Activated CD4-positive, alpha-beta T cell treated with anti-CD3 and anti-CD28 coated beads for 24 hours (primary cell): Measurements from ENCODE around the gene CEBPB.

Experiments
- DNase-seq, 2 donors: peaks; one replicate each; pipeline ENCODE4 v3.0.0-alpha.2; 2020; ENCODE audit warnings: low read depth in 2 of 2

The CEBPB gene

DNA sequence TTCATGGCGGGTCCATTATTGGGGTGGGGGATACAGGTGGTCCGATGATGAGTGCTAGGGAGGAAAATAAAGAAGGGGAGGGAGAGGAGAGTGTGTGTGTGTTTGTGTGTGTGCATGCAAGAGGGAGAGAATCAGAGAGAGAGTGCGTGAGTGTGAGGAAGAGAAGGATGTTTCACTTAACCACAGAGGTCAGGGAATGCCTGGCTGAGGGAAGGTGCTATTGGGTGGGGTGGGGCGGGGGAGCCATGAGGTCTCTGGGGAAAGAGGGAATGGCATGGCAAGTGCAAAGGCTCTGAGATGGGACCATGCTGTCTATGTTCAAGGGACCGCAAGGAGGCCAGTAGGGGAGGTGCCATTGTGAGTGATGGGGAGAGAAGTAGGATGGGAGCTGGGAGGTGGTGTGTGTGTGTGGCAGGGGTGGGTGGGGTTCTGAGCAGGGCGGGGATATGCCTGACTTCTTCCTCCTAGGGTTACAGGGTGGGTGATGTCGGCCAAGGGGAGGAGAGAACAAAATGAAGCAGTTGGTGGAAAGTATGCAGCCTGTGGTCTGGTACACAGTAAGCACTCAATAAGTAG lies 23.0 kb downstream of the CEBPB start:
- no peak for DNase-seq

DNA sequence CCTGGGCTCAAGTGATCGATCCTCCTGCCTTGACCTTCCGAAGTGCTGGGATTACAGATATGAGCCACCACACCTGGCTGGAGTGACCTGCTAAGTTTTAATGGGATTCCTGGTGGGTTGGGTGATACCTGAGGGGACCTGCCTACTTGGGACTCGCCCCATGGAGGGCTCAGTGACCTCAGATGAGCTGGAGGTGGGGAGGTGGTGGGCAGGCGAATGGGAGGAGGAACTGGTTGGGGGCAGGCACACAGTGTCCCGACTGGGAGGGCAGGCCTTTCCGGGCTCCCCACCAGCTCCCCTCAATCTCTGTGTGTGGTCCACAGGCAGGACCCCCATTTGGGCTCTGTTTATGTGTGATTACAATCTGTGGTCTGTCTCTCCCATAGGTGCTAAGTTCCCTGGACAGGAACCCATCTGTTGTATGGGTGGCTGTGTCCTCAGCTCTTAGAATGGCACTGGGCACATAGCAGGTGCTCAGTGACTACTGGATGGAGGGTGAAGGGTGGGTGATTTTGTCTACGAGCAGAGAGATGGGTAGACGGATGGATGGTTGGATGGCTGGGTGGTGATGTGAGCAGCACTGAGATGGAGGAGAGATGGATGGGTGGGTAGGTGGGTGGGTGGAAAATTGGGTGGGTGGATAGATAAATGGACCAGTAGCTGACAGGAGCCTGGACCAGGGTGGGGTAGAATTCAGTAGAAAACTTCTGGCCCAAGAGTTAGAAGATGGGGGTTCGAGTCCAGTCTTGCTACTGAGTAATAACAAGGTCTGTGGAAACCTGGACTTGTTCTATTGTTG lies 23.8 kb downstream of the CEBPB start:
- DNase-seq: no peak

- DNase-seq: no peak
Observed at GRCh38 chr20:50215101-50215690, 24.6 kb downstream of the CEBPB start.

DNA sequence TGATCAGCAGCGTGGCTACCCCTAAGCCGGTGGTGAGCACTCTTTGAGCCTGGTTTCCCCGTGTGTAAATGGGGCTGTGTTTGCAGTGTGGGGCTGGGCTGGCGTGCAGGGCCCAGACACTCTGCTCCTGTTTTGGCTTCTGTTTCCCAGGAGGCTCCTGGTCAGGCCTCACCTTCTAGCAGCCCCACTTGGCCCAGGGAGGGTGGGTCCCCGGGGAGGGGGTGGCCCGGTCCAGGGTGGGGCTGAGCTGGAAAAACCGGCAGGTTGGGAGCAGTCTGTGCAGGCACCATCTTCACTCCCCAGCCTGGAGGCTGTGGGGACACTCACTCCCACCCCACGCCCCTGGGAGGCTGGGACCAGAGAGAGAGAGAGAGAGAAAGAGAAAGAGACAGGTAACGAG lies 25.3 kb downstream of the CEBPB start:
- DNase-seq: no peak

GRCh38 chr20:50216543-50217206 lies 26.0 kb downstream of the CEBPB start:
- DNase-seq: no peak

- DNase-seq: no peak
Observed at GRCh38 chr20:50217207-50217949, 26.7 kb downstream of the CEBPB start.

GRCh38 chr20:50218987-50219435 lies 28.4 kb downstream of the CEBPB start:
- no peak for DNase-seq

GRCh38 chr20:50219600-50219999 lies 29.0 kb downstream of the CEBPB start:
- no peak for DNase-seq

- DNase-seq: no peak
Observed at GRCh38 chr20:50220093-50220893, 29.7 kb downstream of the CEBPB start.

DNA sequence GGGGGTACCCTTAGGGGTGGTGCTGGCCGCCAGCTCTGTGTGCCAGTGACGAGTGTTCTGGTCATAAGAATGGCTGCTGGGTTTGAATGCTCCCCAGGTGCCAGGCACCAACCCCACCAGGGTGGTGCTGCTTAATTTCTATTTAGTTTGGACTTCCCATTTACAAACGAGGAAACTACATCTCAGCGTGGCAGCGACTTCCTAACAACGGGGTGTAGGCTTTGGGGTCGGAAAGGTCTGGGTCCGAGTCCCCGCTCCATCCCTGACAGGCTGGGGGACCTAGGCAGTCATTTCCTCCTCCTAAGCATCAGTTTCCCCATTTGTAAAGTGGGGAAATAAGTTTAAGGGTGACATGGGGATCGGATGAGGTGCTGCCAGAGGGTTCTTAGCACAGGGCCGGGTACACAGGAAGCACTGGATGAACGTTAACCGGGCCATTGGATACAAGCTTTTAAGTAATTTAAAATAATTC lies 30.3 kb downstream of the CEBPB start:
- no peak for DNase-seq

DNA sequence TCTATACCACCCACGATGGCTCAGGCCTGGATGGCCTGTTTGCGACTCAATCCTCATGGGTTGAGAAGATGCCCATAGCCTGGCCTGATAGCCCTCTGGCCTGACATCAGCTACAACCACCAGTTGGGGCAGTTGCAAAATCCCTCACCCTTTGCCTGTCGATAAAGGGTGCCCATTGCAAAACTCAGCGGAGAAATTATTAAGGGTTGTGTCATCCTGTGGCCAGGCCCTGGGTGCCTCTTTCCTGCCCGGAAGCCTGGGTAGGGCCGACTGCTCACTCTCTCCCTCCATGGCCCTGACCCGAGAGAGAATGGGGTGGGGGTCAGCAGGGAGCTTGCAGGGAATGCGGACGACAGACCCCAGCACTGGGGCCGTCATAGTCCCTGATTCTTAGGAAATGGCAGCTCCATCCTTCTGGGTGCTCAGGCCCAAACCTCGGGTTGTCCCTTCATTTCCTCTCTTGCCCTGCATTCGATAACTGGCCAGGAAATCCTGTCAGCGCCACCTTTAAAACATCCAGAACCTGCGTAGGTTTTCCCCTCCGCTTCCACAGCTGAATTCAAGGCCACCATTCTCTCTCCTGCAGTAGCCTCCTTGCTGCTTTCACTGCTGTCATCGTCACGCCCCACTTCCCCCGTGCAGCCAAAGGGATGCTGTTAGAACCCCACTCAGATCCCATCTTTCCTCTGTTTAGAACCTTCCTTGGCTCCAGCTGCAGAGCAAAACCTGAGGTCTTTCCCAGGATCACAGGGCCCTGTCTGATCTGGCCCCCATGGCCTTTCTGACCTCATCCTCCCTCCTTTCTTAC lies 31.1 kb downstream of the CEBPB start:
- no peak for DNase-seq

- no peak for DNase-seq
Observed at GRCh38 chr20:50222309-50223038, 31.8 kb downstream of the CEBPB start.

GRCh38 chr20:50223039-50224005 lies 32.7 kb downstream of the CEBPB start:
- DNase-seq: no peak

DNA sequence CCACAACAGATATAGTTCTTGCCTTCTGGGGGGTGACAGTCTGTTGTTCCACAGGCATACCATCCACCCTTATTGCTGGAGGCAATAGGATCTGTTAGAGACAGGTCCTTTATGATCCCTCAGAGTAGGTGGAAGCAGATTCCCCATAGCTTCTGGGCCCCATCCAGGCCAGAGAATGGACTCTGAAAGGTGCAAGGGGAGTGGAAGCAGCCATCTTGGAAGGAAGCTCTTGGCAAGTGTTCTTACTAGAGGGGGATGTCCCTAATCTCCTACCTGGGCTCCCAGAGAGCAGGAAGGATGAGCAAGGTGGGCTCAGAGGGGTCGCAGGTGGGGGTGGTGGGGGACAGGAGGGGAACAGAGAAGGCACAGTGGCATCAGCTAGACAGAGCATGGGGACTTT lies 33.4 kb downstream of the CEBPB start:
- DNase-seq: no peak

DNA sequence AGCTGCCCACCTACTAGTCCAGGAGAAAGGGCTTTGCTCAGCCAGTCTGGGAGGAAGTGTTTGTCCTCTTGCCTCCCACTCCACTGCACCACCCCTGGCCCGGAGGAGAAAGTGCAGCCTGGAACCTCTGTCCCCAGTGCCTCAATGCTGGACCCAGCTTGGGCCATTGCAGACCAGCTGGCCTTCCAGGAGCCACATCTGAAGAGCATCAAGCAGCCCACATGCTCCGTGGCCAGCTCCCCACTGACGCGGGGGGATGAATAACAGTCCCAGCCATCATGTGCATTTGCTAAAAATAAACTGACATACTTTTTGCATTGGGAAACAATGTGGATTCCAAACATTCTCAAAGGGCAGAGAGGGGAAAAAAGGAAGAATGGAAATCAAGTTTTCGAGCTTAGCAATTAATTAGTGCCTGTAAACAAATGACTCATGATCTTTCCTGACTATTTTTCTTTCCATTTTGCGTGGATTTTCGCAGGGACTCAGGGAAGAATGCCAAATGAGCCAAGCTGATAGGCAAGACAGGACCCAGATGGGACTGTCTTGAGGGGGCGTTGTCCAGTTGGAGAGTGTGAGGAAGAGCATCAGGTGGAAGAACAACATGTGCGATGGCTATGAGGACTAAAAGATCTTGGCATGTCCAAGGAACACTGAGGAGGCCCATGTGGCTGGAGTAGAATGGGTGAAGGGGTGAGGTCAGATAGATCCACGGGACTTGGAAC lies 34.1 kb downstream of the CEBPB start:
- no peak for DNase-seq

DNA sequence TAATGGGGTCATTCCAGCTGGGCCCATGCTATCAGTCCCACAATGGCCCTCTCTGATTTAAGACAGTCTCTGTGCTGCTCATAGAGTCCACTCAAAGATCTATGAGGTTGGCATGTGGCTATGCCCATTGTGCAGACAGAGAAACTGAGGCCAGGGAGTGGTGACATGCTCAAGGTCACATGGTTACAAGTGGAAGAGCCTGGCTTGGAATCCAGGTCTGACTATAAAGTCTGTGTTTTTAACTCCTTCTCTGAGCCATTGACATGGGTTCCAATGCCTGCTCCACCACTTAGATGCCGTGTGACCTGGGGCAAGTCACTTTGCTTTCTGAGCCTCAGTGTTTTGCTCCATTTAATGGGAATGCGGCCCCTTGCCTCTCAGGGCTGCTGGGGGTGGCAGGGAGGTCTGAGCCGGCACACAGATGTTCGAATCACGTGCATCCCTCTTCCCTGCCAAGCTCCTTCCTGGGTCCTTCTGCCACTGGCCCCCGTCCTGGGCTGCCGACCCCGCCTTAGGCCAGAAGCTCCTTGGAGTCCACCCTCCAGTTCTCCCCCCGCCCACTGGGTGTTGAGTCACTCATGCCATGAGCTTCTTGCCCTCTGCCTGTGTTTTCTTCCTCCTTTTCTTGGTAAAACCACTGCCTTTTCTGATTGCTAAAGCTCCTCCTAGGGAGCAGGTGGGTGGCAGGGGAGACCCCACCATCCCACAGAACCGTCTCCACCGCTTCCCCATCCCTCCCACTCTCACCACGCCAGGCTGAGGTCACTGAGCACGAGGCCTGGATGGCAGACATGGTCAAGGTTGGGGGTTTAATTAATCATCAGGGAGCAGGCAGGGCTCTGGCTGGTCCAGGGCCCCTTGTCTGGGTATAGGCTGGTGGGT lies 35.7 kb downstream of the CEBPB start:
- DNase-seq: no peak
